HG02884 (cell line): Measurements from ENCODE around the gene GPX5.
A peak's percentile ranks its signal among the peaks of the same experiment; 100 is the strongest.
"Not testable (repeated sequence)": the region's sequence is repeated elsewhere in the genome, so short reads cannot be mapped to it uniquely, and the experiment has no call there.

Source experiments
- ATAC-seq: cut with Tn5 transposase; IDR thresholded peaks from one replicate; pipeline ENCODE4 v1.9.1; 2021; ENCODE audit warnings: mild to moderate bottlenecking, moderate library complexity; ENCODE audit not compliant: unreplicated experiment

GPX5 gene

GRCh38 chr6:28511628-28512300, 13.9 kb upstream of the GPX5 start:
- no peak for ATAC-seq

DNA sequence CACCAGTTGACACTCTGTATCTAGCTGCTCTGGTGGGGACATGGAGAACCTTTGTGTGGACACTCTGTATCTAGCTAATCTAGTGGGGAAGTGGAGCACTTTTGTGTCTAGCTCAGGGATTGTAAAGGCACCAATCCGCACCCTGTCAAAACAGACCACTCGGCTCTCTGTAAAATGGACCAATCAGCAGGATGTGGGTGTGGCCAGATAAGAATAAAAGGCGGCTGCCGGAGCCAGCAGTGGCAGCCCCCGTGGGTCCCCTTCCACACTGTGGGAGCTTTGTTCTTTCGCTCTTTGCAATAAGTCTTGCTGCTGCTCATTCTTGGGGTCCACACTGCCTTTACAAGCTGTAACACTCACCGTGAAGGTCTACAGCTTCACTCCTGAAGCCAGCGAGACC, 13.3 kb upstream of the GPX5 start:
- ATAC-seq: not testable (repeated sequence)

GRCh38 chr6:28515676-28516075, 10.0 kb upstream of the GPX5 start, which contains the start of gene GPX6:
Gene GPX6, minus strand, starts transcription at chr6:28515793. Its CDS starts 50 bp downstream, at chr6:28515743.
- no peak for ATAC-seq

GRCh38 chr6:28517964-28518363, 7.7 kb upstream of the GPX5 start:
- ATAC-seq: no peak

- ATAC-seq: no peak
These were observed 3.0 kb upstream of the GPX5 start for GRCh38 chr6:28522594-28523240.

DNA sequence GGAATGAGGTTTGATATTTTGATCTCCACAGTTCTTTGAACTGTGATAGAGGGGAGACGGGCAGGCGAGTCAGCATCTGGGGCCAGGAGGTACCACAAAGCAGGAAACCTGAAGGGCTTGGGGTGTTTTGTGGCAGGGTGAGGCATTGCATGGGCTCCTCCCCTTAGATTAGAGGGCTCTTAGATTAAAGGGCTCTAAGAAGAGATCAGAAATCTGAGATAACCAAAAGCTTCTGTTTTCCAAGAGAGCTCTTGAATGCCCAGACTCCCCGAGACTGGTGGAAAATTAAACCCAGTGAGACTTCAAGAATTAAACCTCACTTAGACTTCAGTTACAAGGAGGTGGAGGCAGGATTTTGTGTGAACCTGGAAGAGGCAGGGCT, 2.4 kb upstream of the GPX5 start:
- ATAC-seq: no peak

- no peak for ATAC-seq
These were observed 5.1 kb downstream of the GPX5 start for GRCh38 chr6:28530777-28531176.

- no peak for ATAC-seq
These were observed 5.9 kb downstream of the GPX5 start for GRCh38 chr6:28531479-28532128.

DNA sequence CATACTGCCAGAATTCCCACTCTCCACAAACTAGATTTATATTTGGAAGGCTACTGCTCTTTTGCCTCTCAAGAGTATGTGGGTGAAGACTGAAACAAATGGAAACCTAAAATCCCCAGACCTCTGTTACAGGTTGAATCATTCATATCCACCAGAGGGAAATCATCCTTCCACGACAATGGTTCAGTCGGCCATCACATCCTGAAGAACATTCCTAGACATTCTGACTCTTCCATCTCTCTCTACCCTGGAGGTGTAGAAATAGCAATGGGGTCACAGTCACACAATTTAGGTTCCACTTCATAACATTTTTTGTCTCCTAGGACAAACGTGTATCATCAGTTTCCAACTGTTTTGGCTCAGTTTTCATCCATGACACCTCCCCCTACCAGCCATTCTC, 8.6 kb downstream of the GPX5 start:
- ATAC-seq: no peak

- no peak for ATAC-seq
These were observed 9.2 kb downstream of the GPX5 start for GRCh38 chr6:28534875-28535274.

- ATAC-seq: no peak
These were observed 11.4 kb downstream of the GPX5 start for GRCh38 chr6:28537065-28537464.

DNA sequence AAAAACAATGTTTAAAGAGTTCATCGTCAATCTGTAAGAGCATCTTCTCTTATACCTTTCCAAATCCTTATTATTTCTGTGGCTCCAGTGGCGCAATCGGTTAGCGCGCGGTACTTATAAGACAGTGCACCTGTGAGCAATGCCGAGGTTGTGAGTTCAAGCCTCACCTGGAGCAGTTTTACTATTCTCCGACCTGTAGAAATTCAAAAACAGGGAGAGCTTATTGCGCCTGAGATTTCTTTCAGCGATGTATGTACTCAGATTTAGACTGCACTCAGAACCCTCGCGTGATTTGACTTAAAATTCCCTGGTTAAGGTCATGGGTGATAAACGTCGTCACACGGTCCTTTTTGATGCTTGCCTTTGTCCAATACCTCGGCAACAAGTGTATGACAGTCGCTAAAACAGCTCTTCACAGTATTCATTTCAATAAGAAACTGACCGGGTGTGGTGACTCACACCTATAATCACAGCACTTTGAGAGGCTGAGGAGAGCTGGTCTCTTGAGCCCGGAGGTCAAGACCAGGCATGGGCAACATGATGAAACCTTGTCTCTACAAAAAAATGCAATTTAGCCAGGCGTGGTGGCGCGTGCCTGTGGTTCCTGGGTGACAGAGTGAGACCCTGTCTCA, 11.9 kb downstream of the GPX5 start:
- ATAC-seq: no peak

GRCh38 chr6:28541996-28542395, 16.3 kb downstream of the GPX5 start:
- ATAC-seq: no peak

GRCh38 chr6:28542440-28543296, 17.0 kb downstream of the GPX5 start:
- peak; percentile 58 for ATAC-seq

GRCh38 chr6:28543651-28544610, 18.2 kb downstream of the GPX5 start:
- no peak for ATAC-seq

- no peak for ATAC-seq
These were observed 20.3 kb downstream of the GPX5 start for GRCh38 chr6:28545955-28546354.

DNA sequence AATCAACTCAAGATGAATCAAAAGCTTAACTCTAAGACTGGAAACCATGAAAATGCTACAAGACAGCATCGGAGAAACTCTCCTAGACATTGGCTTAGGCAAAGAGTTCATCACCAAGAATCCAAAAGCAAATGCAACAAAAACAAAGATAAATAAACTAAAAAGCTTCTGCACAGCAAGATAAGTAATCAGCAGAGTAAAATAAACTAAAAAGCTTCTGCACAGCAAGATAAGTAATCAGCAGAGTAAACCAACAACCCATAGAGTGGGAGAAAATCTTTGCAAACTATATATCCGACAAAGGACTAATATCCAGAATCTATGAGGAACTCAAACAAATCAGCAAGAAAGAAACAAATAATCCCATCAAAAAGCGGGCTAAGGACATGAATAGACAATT, 21.3 kb downstream of the GPX5 start:
- ATAC-seq: not testable (repeated sequence)

DNA sequence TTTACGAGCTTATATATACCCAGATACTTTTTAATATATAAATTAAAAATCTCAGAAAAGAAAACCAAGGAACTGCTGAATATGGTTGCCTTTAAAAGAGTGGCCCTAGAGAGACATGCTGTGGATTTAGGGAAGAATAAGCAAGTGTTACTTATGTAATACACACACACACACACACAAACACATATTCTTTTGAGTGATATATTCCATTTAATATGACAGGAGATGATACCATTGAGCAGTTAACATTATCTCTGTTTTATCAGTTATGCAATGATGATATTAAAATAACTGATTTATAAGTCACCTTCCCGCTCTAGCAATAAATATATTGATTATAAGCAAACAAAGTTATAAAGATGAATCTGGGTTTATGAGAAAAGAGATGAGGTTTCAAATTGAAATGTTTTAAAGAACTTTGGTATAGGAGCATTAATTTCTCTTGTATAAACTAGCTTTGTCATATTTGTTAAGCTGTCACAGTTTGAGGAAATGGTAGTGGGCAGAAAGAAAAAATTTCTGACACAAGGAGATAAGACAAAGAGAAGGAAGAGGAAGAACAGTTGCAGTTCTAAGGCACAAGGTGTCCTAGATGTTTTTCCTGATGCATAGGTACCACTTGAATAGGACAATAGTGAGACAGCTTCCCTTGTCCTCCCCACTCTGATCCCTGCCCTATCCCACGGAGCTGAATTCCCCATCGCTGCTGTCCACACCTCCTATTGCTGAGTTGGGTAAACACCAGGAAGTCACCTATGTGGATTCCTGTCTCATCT, 26.4 kb downstream of the GPX5 start:
- ATAC-seq: no peak
